Measurements from ENCODE around the gene MOAP1.
A peak's percentile ranks its signal among the peaks of the same experiment; 100 is the strongest.
"Not testable (repeated sequence)": the region's sequence is repeated elsewhere in the genome, so short reads cannot be mapped to it uniquely, and the experiment has no call there.

MOAP1 gene

GRCh38 chr14:93146119-93146518, 38.6 kb downstream of the MOAP1 start:
- DNase-seq (ENCODE audit: low spot score) = no peak

- no peak for DNase-seq (ENCODE audit: low spot score)
Observed at GRCh38 chr14:93142854-93143652, 41.6 kb downstream of the MOAP1 start.

- DNase-seq (ENCODE audit: low spot score) = no peak
Observed at GRCh38 chr14:93137864-93138263, 46.8 kb downstream of the MOAP1 start.

- DNase-seq (ENCODE audit: low spot score) = not testable (repeated sequence)
Observed at GRCh38 chr14:93136508-93136907, 48.2 kb downstream of the MOAP1 start.

- no peak for DNase-seq (ENCODE audit: low spot score)
Observed at GRCh38 chr14:93136009-93136408, 48.7 kb downstream of the MOAP1 start.

- DNase-seq (ENCODE audit: low spot score) = no peak
Observed at GRCh38 chr14:93135399-93135798, 49.3 kb downstream of the MOAP1 start.

- no peak for DNase-seq (ENCODE audit: low spot score)
Observed at GRCh38 chr14:93133464-93133863, 51.2 kb downstream of the MOAP1 start.

GRCh38 chr14:93132472-93133065, 52.1 kb downstream of the MOAP1 start:
- peak; percentile 27 for DNase-seq (ENCODE audit: low spot score)

Data from CD4-positive, alpha-beta T cell treated with Interleukin-15 for 4 hours (primary cell).